Transverse colon (tissue), 4 donors: ENCODE data around the gene SCRN2. TPM values are rescaled to one million over a fixed set of nuclear protein-coding genes. Genes with fewer than 3 reads are reported as not detected.

Source experiments
- DNase-seq: peaks from one replicate; pipeline ENCODE4 v3.0.0-alpha.2; 2019
- H3K27ac ChIP-seq, 4 donors: fragments of 200-600 bp; sonication (generic); 2 replicates each; pipeline ENCODE4 v1.5.1; 2016 to 2018; ENCODE audit warnings: inconsistent platforms in 4 of 4
- H3K27me3 ChIP-seq: fragments of 200-600 bp; sonication (generic); 2 replicates; pipeline ENCODE4 v1.5.1; 2017; ENCODE audit warnings: inconsistent platforms
- H3K36me3 ChIP-seq, 4 donors: fragments of 200-600 bp; sonication (generic); 2 replicates each; pipeline ENCODE4 v1.5.1; 2017 to 2019; ENCODE audit warnings: inconsistent platforms in 4 of 4
- H3K4me1 ChIP-seq, 4 donors: fragments of 200-600 bp; sonication (generic); 2 replicates each; pipeline ENCODE4 v1.5.1; 2017 to 2020; ENCODE audit warnings: inconsistent platforms in 4 of 4
- H3K4me3 ChIP-seq, 4 donors: fragments of 200-600 bp; sonication (generic); 1 replicate in 1 of 4; 2 replicates in 3 of 4; pipeline versions ENCODE4 v1.5.1 to v1.6.1; 2017 to 2019; ENCODE audit warnings: inconsistent platforms in 4 of 4
- H3K9me3 ChIP-seq, 2 donors: fragments of 200-600 bp; sonication (generic); 2 replicates each; pipeline ENCODE4 v1.5.1; 2017 to 2019; ENCODE audit warnings: inconsistent platforms in 2 of 2
- EP300 ChIP-seq: sonication (generic); formaldehyde crosslinking; IDR thresholded peaks from one replicate; pipeline ENCODE4 v1.6.1; 2017; ENCODE audit warnings: antibody characterized with exemption, low read depth
- POLR2A ChIP-seq: fragments of 450-650 bp; IDR thresholded peaks from one replicate; pipeline ENCODE4 v1.6.1; 2016; ENCODE audit warnings: antibody characterized with exemption, mild to moderate bottlenecking, moderate library complexity
- POLR2AphosphoS5 ChIP-seq, 3 donors: sonication (generic); formaldehyde crosslinking; IDR thresholded peaks; one replicate each; pipeline ENCODE4 v1.6.1; 2016; ENCODE audit warnings: antibody characterized with exemption in 3 of 3
- WGBS, 2 donors: methylation state at CpG; one replicate each; pipeline ENCODE4 v1.1.5; 2018; ENCODE audit warnings: low coverage in 1 of 2; 5-methylcytosine and 5-hydroxymethylcytosine counted together
- in situ Hi-C, 4 donors: fragments of 200-750 bp; cut with MboI; loops; one replicate each; pipeline versions ENCODE4 v1.15.0 to v1.15.1; 2017; ENCODE audit warnings: low sequenced_read_pairs in 3 of 4, low pct_ligation_motif_present in 1 of 4, low pct_unique_long_range_greater_than_20kb in 1 of 4
- intact Hi-C: fragments of 100-400 bp; cut with DNase I; formaldehyde crosslinking; loops from one replicate; pipeline ENCODE4 v1.15.1; 2023; ENCODE audit warnings: low total_unique reads
- total RNA-seq, 4 donors: library from RNA; depleted of rRNA; stranded (reverse); fragments of >200 nt; gene quantifications; one replicate each; pipeline ENCODE4 v1.1.0, GENCODE V29; 2016
- TF ChIP-seq, protein P1 (sequence below), 5 experiments: fragments of 200-600 bp in 3 of 5; fragments of 450-650 bp in 2 of 5; sonication (generic) in 3 of 5; IDR thresholded peaks; 1 replicate in 2 of 5; 2 replicates in 3 of 5; pipeline ENCODE4 v1.5.1; 2016 to 2017; ENCODE audit warnings: antibody characterized with exemption in 5 of 5, inconsistent platforms in 3 of 5, mild to moderate bottlenecking in 2 of 5, moderate library complexity in 1 of 5

Gene SCRN2
- total RNA-seq, 4 donors from 2014 or later, result 37.8 to 164 (median 89.7) TPM

DNA sequence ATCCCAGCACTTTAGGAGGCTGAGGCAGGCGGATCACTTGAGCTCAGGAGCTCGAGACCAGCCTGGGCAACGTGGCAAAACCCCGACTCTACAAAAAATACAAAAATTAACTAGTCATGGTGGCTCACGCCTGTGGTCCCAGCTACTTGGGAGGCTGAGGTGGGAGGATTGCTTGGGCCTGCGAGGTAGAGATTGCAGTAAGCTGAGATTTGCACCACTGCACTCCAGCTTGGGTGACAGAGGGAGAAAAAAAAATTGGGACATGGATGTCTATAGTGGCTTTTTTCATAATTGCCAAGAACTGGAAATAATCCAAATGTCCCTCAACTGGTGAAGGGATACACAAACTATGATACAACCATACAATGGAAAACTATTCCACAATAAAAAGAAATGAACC lies 48.1 kb downstream of the SCRN2 start:
- Histone ChIP-seq H3K27me3 (peaks cover 77% of the 10 kb centered on the region), H3K9me3 (no peaks in the 10 kb centered on the region), H3K4me1 (peaks cover 5 to 11% (median 8%) of the 10 kb centered on the region in 4 donors), H3K27ac (no peak overlapping the region), H3K36me3 (no peaks in the 10 kb centered on the region), H3K4me3 (no peak overlapping the region)
- in situ Hi-C loops (loop anchor here in 1 of 4 donors (10.0 kb wide), 1 partner anchor 98 kb away; the partner anchor contains the start of gene TBKBP1), intact Hi-C loops (no loop called here)
- TF ChIP-seq, protein P1, sequence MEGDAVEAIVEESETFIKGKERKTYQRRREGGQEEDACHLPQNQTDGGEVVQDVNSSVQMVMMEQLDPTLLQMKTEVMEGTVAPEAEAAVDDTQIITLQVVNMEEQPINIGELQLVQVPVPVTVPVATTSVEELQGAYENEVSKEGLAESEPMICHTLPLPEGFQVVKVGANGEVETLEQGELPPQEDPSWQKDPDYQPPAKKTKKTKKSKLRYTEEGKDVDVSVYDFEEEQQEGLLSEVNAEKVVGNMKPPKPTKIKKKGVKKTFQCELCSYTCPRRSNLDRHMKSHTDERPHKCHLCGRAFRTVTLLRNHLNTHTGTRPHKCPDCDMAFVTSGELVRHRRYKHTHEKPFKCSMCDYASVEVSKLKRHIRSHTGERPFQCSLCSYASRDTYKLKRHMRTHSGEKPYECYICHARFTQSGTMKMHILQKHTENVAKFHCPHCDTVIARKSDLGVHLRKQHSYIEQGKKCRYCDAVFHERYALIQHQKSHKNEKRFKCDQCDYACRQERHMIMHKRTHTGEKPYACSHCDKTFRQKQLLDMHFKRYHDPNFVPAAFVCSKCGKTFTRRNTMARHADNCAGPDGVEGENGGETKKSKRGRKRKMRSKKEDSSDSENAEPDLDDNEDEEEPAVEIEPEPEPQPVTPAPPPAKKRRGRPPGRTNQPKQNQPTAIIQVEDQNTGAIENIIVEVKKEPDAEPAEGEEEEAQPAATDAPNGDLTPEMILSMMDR (IDR thresholded peaks at IDR 0.05), result no peak
- WGBS, 2 donors, result 64% methylated on average over 6 of the region's 6 CpGs; no CpG with 5 or more reads in 1 of the 2 donors
- DNase-seq, result no peak

DNA sequence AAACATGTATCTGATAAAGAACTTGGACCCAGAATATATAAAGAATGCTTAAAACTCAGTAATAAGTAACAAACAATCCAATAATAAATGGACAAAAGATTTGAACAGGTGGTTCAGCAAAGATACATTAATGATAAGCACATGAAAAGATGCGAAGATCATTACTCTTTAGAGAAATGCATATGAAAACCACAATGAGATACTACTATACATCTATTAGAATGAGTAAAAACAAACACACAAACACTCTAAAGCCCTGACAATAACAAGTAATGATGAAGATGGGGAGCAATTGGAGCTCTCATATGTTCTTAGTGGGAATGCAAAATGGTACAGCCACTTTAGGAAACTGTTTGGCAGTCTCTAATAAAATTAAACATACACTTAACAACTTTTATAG lies 48.6 kb downstream of the SCRN2 start:
- intact Hi-C loops (no loop called here), in situ Hi-C loops (loop anchor here in 1 of 4 donors (10.0 kb wide), 1 partner anchor 98 kb away; the partner anchor contains the start of gene TBKBP1)
- Histone ChIP-seq H3K9me3 (no peaks in the 10 kb centered on the region), H3K4me1 (peaks cover 5 to 11% (median 8%) of the 10 kb centered on the region in 4 donors), H3K4me3 (no peak overlapping the region), H3K36me3 (no peaks in the 10 kb centered on the region), H3K27ac (no peak overlapping the region), H3K27me3 (peaks cover 82% of the 10 kb centered on the region)
- WGBS, 2 donors, result 75 to 81% methylated on average over 1 of the region's 1 CpG
- DNase-seq, result no peak
- TF ChIP-seq, protein P1 (IDR thresholded peaks at IDR 0.05), result no peak
- TF ChIP-seq POLR2A (no peak), EP300 (no peak), POLR2AphosphoS5 (IDR thresholded peaks at IDR 0.05) (no peak)

DNA sequence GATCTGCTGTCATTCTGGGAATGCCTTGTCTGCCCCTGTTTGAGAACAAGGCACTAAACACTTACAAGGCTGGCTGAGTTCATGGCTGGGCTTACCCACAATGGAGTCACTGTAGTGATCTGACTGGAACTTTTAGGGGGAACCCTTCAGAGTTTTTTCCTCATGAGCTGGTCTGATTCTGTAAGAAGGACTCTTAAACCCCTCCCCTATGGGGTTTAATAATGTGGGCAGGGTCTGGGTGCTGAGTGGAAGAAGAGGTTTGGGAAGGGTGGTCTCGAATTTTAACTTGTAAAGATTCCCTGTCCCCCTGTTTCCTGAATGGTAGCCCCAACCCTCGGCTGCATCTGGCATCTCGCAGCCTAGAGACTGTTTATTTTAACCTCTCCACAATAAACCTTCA lies 50.0 kb downstream of the SCRN2 start:
- WGBS, 2 donors, result 13 to 25% methylated on average over 3 of the region's 3 CpGs
- in situ Hi-C loops (loop anchor here in 1 of 4 donors (10.0 kb wide), 1 partner anchor 96 kb away; the partner anchor contains the start of gene TBKBP1), intact Hi-C loops (no loop called here)
- Histone ChIP-seq H3K9me3 (no peaks in the 10 kb centered on the region), H3K36me3 (no peaks in the 10 kb centered on the region), H3K4me3 (no peak overlapping the region), H3K4me1 (peaks cover 5 to 11% (median 8%) of the 10 kb centered on the region in 4 donors), H3K27ac (no peak overlapping the region), H3K27me3 (peaks cover 93% of the 10 kb centered on the region)
- DNase-seq, result no peak
- TF ChIP-seq EP300 (no peak), POLR2A (no peak), POLR2AphosphoS5 (IDR thresholded peaks at IDR 0.05) (no peak)
- TF ChIP-seq, protein P1 (IDR thresholded peaks at IDR 0.05), result no peak

DNA sequence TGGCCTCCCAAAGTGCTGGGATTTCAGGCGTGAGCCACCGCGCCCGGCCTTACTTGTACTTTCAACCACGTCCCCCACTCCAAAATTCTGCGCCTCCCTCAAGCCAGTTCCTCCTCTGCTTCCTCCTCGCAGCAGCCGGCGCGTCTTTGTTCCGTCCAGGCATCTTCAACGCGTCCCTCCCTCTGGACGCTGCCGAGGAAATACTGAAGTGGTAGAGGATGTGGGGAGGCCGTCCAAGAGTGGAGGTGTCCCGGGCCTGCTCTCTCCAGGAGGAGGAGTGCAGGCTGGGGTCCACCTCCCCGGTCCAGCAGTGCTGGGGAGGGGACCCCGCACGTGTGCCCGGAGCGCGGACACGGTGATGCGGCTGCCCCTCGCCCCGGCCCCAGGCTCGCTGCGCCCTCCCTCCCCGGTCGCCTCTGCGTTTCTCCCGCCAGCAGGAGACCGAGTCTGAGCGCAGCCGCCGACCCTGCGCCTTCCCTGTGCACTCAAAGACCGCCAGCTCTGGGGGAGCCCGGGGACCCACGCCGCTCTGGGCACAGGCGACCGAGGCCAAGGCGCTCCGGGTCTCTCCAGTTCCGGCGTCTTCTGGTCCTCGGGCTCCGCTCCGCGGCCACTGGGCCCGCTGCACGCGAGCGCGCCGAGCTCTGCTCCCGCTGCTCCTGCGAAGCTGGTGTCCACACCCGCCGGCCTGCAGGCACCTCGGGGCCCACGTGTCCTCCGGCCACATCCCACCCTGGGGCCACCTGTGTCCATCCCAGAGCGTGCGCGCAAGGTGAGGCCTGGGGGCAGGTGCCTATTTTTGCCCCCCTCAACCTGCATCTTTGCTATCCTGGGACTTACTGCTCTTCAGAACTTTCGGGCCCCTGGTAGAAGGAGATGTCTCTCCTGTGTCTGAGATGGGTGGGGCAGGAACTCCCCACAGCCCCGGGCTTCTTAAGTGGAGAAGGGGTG lies 51.2 kb downstream of the SCRN2 start:
- peak; percentile 49 for DNase-seq
- Histone ChIP-seq H3K4me1 (peaks cover 5 to 11% (median 8%) of the 10 kb centered on the region in 4 donors), H3K9me3 (no peaks in the 10 kb centered on the region), H3K4me3 (peak overlapping the region in 3 of 4 donors; percentile 25 to 53 (median 26)), H3K27ac (no peak overlapping the region), H3K27me3 (peaks cover 94% of the 10 kb centered on the region), H3K36me3 (no peaks in the 10 kb centered on the region)
- TF ChIP-seq POLR2AphosphoS5 (IDR thresholded peaks at IDR 0.05) (no peak), EP300 (no peak)
- TF ChIP-seq, protein P1 (IDR thresholded peaks at IDR 0.05), result peak in 4 of 5 experiments; percentile 36 to 45 (median 38)
- intact Hi-C loops (no loop called here), in situ Hi-C loops (loop anchor here in 1 of 4 donors (10.0 kb wide), 1 partner anchor 95 kb away; the partner anchor contains the start of gene TBKBP1)
- 0 to 7% methylated on average over 1 to 28 of the region's 70 CpGs for WGBS, 2 donors
